ENCODE data around the gene OTOA.
"Not testable (repeated sequence)": the region's sequence is repeated elsewhere in the genome, so short reads cannot be mapped to it uniquely, and the experiment has no call there.

The OTOA gene

DNA sequence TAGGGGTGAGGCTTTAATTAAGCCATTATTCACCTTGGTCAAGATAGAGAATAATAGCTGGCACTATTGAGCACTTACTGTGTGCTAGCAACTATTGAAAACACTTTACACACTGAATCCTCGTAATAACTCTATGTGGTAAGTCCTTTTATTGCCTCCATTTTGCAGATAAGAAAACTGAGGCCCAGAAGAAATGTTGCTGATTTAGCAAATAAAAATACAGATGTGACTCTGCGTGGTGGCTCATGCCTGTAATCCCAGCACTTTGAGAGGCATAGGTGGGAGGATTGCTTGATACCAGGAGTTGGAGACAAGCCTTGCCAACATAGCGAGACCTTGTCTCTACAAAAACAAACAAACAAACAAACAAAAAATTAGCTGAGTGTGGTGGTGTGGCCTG, 19.4 kb downstream of the OTOA start:
- DNase-seq: no peak

DNA sequence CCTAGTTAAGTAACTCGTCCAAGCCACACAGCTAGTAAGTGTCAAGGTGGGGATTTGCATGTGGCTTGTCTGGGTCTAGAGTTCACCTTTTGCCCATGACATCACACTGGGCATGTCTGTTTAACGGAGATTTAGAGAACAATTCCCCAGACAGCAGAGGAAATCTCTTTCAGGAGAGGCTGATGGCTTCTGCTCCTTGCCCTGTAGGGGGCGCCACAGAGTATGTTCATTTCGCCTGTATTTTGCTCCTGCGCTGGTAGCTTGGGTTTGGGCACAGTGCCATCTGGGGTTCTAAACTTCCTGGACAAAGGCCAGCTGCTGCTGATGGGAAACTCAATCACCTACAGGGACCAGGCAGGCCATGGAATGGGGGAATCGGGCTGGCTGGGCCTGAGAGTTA, 20.4 kb downstream of the OTOA start:
- DNase-seq: no peak

DNA sequence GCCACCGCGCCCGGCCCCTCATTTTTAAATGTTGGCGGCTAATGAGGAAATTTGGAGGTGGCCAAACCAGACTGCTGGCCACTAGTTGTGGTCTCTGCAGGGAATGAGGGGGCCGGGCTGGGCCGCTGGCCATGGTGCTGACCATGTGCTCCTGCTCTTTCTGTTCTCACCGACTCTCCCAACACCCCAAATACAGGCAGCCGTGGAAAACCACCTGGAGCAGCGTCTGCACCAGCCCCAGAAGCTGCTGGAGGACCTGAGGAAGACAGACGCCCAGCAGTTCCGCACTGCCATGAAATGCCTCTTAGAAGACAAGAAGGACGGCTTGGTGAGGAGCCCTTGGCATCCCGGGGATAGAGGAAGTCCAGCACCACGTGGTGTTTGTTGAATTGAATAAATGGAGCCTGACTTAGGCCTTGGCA, 21.3 kb downstream of the OTOA start:
- DNase-seq: no peak

DNA sequence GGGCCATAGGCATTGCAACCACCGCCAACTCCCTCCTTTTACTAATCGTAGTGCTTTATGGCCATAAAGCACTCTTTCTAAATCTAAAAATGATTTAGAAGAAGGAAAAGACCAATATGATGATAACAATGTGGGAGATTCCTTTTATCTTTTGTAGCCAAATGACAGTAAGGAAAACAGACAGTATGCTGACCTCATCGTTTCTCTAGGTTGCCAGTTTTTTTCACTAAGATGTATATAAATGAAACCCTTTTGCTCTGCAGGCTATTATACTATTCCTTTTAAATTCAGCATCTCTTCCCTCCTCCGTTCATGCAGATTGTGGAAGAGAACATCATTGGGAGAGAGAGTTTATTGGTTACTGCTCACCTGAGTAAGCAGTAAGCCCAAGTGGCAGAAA, 25.3 kb downstream of the OTOA start:
- no peak for DNase-seq

DNA sequence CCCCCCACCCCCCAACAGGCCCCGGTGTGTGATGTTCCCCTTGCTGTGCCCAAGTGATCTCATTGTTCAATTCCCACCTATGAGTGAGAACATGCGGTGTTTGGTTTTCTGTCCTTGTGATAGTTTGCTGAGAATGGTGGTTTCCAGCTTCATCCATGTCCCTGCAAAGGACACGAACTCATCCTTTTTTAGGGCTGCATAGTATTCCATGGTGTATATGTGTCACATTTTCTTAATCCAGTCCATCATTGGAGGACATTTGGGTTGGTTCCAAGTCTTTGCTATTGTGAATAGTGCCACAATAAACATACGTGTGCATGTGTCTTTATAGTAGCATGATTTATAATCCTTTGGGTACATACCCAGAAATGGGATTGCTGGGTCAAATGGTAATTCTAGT, 27.2 kb downstream of the OTOA start:
- not testable (repeated sequence) for DNase-seq

DNA sequence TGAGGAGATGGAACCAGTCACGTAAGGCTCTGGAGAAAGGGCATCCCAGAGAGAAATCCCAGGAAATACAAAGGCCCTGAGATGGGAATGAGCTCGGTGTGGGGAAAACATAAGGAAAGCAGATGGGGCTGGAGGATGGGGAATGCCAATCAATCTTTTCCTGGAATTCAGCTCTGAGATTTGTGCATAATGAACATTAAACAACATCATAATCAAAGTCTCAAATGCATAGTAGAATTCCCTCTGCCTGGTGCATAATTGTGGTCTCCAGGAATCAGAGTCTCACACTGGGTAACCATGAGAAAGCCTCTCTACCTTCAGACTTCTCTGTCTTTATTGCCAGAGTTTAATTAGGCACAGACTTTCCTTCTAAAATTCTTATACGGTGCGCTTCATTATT, 30.8 kb downstream of the OTOA start:
- DNase-seq: no peak

DNA sequence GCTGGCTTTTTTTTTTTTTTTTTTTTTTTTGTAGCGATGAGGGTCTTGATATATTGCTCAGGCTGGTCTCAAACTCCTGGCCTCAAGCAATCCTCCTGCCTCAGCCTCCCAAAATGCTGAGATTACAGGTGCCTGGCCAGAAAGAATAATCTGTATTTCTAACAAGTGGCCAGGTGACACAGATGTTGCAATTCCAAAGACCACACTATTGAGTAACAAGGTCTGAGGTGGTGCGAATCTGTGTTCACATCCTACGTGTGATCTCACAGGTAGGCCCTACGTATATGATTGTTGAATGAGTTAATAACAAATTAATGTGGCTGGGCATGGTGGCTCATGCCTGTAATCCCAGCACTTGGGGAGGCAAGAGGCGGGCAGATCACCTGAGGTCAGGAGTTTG, 33.3 kb downstream of the OTOA start:
- DNase-seq: no peak

DNA sequence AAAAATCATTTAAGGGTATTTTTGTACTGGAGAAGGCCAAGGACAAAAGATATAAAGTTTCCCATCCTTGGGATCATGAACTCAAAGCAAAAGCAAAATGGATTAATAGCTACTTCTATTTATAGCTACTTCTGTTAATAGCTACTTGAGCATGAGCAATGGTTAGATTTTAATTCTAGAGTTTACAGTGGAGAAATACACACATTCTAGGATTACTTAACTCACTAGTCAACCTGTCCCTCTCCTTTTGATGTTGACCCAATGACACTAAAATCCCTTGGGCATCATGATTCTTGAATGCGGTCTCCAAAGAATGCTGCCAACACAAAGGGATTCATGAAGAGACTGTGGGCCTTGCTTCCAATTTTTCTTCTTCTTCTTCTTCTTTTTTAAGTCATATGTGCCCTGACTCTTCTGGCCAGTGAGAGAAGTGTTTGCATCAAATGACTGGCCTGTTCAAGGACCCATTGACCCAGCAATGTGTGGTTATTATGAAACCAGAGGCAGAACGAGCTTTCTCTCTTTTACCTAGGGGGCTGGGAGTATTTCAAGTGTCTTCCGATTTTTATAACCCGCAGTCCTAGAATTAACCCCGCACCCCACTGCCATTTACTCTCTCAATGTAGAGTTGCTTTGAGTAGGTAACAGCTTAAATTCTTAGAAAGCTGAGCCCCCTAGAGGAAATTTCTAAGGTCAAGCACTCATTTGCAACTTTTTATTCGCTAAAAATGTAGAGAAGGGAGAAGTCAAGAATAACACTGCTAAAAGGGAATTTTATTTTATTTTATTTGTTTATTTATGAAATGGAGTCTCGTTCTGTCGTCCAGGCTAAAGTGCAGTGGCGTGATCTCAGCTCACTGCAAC, 34.6 kb downstream of the OTOA start:
- no peak for DNase-seq

DNA sequence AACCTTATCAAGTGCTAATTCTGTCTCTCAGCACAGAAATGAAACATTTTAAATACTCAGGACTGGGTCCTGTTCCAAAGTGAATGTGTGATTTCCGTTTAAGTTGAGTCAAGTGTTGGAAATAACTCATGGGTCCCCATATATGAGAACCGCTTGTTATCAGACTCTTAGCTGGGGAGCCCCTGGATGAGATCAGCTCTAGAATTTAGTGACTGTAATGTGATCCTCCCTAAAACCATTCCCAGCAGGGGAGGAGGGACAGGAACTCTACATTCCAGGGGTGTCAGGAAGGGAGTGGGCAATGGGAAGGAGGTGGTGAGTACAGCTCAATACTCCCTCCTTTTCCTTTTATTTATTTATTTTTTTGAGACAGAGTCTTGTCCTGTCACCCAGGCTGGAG, 37.5 kb downstream of the OTOA start:
- DNase-seq: no peak

DNA sequence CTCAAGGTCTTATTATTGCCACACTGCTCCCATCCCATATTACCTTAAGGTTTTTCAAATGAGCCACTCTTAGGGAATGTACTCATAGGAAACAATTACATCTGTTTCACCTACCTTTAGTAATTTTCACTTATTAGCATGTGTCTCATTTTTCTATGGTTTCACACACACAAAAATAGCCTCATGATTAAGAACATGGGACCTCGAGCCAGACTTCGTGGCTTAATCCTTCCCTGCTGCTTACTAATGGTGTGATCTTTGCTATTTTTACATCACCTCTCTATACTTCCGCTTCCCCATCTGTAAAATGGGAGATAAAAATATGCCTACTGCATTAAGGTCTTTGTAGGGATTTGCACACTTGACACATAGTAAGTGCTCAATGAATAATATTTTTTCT, 38.5 kb downstream of the OTOA start:
- no peak for DNase-seq

DNA sequence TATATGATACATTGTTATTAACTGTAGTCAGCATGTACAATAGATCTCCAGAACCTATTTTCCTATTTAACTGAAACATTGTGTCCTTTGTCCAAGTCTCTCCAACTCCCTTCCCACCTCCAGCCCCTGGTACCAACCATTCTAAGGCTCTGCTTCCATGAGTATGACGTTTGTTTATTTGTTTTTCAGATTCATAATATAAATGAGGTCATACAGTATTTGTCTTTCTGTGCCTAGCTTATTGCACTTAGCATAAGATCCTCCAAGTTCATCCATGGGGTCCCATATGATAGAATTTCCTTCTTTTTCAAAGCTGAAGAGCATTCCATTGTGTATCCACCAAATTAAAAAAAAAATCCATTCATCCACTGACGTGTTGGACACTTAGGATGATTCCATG, 39.4 kb downstream of the OTOA start:
- DNase-seq: no peak

DNA sequence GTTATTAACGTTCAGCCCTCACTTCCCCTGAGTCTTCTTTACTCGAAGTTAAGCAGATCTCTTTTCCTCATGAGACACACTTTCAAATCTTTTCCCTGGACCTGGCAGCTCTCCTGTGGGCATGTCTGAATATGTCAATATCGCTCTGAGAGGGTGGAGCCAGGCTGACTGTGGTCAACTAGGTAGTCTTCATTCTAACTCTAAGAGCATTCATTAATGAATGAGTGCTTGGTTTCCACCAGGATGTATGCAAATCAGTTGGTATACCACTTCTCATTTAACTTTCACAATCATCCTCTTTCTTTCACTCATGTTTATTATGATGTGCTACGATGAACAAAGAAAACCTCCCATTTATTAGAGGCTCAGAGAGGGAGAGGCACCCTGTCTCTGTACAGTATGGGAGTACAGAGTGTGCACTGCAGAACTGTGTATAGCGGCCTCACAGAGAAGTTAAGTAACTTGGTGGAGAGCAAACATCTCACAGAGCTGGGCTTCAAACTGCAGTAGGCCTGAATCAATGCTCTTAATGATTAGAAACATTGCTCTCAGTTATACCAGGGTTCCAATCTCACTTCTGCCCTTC, 39.9 kb downstream of the OTOA start:
- peak; percentile 7 for DNase-seq

DNA sequence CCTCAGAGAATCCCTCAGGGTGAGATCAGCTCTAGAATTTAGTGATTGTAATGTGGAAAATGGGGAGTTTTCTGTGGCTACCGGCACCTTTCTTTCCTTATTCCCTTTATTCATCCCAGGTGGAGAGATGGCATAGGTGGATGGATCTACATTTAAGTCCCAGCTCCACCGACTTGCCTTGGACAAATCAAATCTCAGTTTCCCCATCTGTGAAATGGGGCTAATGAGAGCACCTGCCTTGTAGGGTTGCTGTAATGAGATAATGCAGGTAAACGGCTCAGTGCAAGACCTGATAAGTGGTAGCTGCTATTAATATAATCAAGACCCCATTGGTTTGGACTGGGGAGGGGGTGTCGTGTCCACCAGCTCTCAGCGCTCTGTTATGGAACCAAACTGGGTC, 40.5 kb downstream of the OTOA start:
- DNase-seq: no peak

DNA sequence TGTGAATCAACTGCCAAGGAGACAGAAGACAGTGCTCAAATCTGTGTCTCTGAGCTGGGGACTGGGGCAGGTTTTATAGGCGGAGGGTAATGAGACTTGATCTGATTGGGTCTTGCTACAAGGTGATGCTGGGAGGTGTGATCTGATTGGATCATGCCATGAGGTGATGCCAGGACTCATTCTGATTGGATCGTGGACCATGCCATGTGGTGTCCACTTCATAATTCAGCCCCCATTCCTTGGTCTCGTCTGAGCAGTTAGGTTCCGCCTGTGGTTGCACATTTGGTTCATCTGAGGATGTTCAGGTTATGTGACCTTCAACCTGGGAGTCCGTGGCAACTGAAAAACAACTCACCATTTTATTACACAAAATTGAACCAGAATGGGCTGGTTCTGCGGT, 41.0 kb downstream of the OTOA start:
- DNase-seq: no peak

DNA sequence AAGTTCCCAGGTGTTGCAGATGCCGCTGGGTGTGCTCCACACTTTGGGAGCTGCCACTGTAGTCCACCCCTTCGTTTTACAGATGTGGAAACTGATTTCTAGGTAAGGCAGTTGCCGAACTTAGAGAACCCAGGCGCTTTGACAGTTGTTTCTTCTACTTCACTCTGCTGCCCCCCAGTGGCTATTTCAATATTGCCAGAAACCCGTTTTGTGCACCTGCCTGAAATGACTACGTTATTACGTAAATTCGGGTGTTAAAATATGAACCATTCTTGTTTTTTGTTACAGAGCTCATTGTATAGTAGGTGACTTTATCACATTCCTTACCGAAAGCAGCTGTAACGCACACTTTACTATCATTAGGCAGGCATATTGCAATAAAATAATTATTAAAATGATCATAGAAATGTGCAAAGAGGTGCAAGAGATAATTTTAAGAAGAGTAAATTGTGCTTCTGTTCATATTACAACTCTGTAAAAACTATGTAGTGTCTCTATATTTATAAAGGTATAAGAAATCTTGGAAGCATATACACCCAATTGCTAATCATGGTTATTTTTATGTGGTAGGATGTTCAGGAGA, 44.9 kb downstream of the OTOA start:
- peak; percentile 38 for DNase-seq

DNA sequence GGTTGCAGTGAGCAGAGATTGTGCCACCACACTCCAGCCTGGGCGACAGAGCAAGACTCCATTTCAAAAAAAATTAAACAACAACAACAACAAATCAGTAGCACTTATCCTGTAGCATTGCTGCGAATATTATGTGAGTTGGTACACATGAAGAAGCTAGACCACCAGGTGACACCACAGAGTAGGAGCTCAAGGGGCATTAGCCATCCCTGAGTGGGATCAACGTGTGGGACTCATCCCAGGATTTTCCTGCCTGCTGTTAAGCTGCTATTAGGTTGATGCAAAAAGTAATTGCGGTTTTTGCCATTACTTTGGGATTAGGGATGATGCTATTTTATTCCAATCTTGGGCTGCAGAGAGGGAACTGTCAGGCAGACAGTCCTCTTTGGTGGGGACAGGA, 47.2 kb downstream of the OTOA start:
- no peak for DNase-seq

DNA sequence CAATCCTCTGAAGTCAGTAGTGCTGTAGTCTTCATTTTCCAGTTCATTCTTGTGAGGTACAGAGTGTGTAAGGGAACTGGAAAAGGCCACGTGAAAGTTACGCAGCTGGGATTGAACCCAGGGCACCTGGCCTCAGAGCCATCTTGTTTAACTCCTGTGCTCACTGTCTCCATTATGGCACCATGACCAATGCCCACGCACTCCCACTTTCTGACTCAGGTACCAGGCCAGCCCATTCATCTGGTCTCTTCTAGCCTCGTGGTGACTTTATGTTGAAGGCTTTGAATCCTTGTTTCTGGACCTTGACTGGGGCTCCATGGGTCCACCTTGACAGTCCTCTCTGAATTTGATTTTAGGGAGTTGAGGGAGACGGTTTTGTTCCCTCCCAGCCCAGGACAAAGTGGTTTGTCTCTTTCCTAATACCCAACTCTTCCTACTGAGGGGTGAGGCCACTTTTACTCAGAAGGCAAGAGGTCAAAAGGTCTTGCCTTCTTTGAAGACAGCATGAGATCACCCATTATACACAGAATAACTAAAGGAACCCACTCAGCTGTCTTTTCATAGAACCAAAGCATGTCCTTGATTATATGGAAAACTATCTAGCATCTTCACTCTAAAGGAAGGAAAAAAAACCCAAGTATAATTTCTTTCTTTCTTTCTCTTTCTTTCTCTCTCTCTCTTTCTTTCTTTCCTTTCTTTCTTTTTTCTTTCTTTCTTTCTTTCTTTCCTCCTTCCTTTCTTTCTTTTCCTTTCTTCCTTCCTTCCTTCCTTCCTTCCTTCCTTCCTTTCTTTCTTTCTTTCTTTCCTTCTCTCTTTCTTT, 50.0 kb downstream of the OTOA start:
- no peak for DNase-seq

DNA sequence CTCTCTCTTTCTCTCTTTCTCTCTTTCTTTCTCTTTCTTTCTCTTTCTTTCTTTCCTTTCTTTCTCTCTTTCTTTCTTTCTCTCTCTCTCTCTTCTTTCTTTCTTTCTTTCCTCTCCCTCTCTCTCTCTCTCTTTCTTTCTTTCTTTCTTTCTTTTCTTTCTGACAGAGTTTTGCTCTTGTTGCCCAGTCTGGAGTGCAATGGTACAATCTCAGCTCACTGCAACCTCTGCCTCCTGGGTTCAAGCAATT, 50.5 kb downstream of the OTOA start:
- not testable (repeated sequence) for DNase-seq

DNA sequence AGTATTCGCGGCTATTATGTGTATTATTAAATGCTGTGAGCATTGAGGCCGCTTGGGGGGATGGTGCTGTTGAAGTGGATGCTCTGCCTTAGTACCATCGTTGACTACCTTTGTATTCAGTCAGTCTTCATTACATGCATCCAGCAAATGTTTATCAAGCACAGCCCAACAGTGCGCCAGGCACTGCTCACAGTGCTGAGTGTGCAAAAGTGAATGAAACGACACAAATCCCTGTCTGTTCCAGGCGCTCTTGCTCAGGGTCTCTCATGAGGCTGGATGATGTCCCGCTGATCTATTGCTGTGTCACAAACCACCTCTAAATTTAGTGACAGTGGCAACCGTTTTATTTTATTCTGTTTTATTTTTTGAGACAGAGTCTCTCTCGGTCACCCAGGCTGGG, 53.8 kb downstream of the OTOA start:
- no peak for DNase-seq

DNA sequence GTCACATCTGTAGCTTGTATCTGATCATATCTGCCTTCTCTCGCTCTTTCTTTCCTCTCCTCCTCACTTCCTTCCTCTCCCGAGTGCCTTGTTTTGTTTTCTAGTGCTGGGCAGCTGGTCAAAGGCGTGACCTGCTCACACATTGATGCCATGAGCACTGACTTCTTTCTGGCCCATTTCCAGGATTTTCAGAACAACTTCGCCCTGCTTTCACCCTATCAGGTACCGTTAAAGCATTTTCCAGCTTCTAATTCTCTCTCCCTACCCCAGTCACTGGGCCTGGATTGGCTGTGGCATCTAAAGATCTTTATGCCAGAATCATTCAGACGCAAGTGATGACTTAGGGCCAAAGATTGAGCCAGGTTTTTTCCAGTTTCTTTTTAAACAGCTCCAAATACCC, 55.5 kb downstream of the OTOA start:
- no peak for DNase-seq

DNA sequence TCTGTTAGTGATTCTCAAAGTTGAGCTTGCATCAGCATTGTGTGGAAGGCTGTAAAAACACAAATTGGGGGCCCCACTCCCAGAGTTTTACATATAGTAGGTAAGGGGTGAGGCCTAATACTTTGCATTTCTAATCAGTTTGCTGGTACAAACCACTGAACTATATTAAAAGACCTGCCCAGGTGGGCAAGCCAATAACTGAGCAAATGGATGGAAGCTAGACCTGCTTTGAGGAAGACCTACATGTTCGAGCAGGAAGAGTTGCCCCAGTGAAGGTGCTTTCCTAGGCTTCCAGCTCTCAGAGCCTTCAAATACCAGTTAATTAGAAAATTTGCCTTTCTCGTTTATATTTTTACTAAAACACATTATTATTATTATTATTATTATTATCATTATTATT, 56.8 kb downstream of the OTOA start:
- peak; percentile 57 for DNase-seq

DNA sequence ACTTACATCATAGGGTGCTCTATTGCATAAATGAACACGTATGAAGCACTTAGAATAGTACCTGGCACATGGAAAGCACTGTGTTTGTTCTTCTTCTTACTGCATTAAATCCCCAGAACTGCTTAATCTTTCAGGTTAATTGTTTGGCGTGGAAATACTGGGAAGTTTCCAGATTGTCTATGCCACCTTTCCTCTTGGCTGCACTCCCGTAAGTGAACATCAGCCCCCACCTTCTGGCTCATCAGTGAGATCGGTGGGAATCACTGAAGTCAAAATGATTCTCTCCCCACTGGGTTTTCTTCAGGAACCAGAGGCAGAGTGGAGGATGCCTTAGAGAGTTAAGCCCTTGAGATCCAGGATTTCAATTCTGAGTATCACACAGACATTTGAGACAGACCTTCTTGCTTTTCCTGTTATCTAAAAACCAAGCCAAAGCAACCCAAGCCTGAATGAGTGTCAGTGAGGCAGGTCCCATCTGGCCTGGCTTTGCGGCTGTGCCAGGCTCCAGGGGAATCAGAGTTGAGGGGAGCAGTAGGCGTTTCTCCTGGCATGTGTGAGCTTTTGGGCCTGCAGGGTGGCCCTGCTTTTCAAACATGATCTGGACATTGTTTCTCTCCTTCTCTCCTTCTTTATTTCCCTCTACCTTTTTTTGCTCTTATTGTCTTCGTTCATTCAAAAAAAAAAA, 59.1 kb downstream of the OTOA start:
- DNase-seq: no peak

DNA sequence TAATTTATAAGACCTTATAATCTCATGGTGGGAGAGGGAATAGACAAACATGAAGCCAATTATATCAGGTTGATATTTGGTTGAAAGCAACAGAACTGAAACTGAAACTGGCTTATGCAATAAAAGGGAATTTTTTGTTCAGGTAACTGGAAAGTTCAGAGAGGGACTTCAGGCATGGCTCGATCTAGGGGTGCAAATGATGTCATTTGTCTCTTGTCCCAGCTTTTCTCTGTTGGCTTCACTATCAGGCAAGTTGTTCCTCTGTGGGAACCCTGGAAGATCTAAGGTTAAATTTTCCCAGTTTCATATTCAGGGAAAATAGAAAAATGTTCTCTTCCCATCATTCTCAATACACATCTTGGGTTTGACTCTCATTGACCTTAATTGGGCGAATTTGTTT, 59.8 kb downstream of the OTOA start:
- no peak for DNase-seq
